Ovary (tissue), 9 donors: Measurements from ENCODE around the gene RNASET2. TPM values are rescaled to one million over a fixed set of nuclear protein-coding genes. Genes with fewer than 3 reads are reported as not detected.
"Not testable (repeated sequence)": the region's sequence is repeated elsewhere in the genome, so short reads cannot be mapped to it uniquely, and the experiment has no call there.

Source experiments
- DNase-seq, 5 donors: peaks; one replicate each; pipeline ENCODE4 v3.0.0-alpha.2; 2019 to 2020
- H3K27ac ChIP-seq, 2 donors: fragments of 200-600 bp; one replicate each; pipeline versions ENCODE4 v1.5.1 to v1.8.0; 2019 to 2022
- H3K27me3 ChIP-seq: fragments of 200-600 bp; one replicate; pipeline ENCODE4 v1.8.0; 2022
- H3K36me3 ChIP-seq: fragments of 200-600 bp; sonication (generic); one replicate; pipeline ENCODE4 v1.5.1; 2019
- H3K4me1 ChIP-seq: one replicate; pipeline ENCODE4 v1.8.1; 2013; ENCODE audit warnings: mild to moderate bottlenecking, moderate library complexity; ENCODE audit not compliant: insufficient read depth
- H3K4me3 ChIP-seq: fragments of 200-600 bp; sonication (generic); one replicate; pipeline ENCODE4 v1.5.1; 2017
- H3K9me3 ChIP-seq, 2 donors: fragments of 200-600 bp in 1 of 2; sonication (generic) in 1 of 2; one replicate each; pipeline versions ENCODE4 v1.5.1 to v1.8.1; 2013 to 2019; ENCODE audit warnings: mild to moderate bottlenecking in 1 of 2, moderate library complexity in 1 of 2
- EP300 ChIP-seq: sonication (generic); formaldehyde crosslinking; IDR thresholded peaks from one replicate; pipeline ENCODE4 v1.6.1; 2017; ENCODE audit warnings: antibody characterized with exemption
- POLR2A ChIP-seq: fragments of 450-650 bp; IDR thresholded peaks from one replicate; pipeline ENCODE4 v1.6.1; 2017; ENCODE audit warnings: antibody characterized with exemption, mild to moderate bottlenecking, moderate library complexity
- WGBS, 3 donors: extraction: QIAGEN DNeasy Blood & Tissue Kit in 1 of 3; methylation state at CpG; one replicate each; pipeline versions ENCODE4 v1.1.5 to v1.1.7; 2013 to 2017; 5-methylcytosine and 5-hydroxymethylcytosine counted together
- intact Hi-C, 4 donors: fragments of 100-400 bp; cut with DNase I; formaldehyde crosslinking; loops; one replicate each; pipeline versions ENCODE4 v1.11.0 to v1.15.1; 2022 to 2023
- polyA plus RNA-seq, 2 donors: library from polyadenylated mRNA; stranded (reverse); fragments of 200-250 nt in 1 of 2; fragments of 350-450 nt in 1 of 2; fragmentation: Illumina TruSeq in 1 of 2; extraction: RNeasy Lipid Tissue Mini Kit (QIAGEN cat#74804) in 1 of 2; gene quantifications; one replicate each; pipeline ENCODE4 v1.2.3, GENCODE V29; 2013 to 2014
- total RNA-seq, 7 donors: library from RNA; depleted of rRNA in 2 of 7; stranded (reverse); fragments of >200 nt in 2 of 7; fragmentation: NEBNext Ultra II Directional in 3 of 7; extraction: Animal tissue kit (Norgen Biotek cat#: 25700) in 3 of 7; gene quantifications; one replicate each; pipeline versions ENCODE4 v1.1.0 to v1.2.4, GENCODE V29; 2016 to 2023
- TF ChIP-seq, protein P1 (sequence below), 3 donors: fragments of 450-650 bp in 2 of 3; fragments of 200-600 bp in 1 of 3; IDR thresholded peaks; one replicate each; pipeline versions ENCODE4 v1.5.1 to v1.8.0; 2016 to 2022; ENCODE audit warnings: antibody characterized with exemption in 3 of 3, mild to moderate bottlenecking in 1 of 3
- donor health status: DM: no; HTN: no; CAD: no; lungs with moderate emphysema.
- donor health status: DM: no; HTN: no; CAD: no.
- donor health status: Bipolar disorder and iron deficiency.
- donor health status: DM: yes; HTN: yes; CAD: no.
- donor health status: DM: no; HTN: no; CAD: no.
- donor health status: DM: yes; HTN: yes; CAD: no.

Gene RNASET2
- total and polyA plus RNA-seq, 9 donors = 34.8 to 211 (median 56.0) TPM

DNA sequence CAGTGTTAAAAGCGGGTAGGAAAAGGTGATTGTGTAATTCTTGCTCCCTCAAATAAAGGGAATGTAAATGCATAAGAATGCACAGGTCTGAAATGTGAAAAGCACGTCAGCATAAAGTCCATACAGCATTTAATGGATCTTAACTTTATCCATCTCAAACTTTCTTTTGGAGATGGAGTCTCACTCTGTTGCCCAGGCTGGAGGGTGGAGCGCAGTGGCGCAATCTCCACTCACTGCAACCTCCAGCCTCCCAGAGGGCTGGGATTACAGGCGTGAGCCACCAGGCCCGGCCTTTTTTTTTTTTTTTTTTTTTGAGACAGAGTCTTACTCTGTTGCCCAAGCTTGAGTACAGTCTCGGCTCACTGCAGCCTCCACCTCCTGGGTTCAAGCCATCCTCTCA, 33.4 kb downstream of the RNASET2 start:
- 89 to 97% (median 95%) methylated on average over 7 of the region's 7 CpGs for WGBS, 3 donors
- TF ChIP-seq, protein P1, sequence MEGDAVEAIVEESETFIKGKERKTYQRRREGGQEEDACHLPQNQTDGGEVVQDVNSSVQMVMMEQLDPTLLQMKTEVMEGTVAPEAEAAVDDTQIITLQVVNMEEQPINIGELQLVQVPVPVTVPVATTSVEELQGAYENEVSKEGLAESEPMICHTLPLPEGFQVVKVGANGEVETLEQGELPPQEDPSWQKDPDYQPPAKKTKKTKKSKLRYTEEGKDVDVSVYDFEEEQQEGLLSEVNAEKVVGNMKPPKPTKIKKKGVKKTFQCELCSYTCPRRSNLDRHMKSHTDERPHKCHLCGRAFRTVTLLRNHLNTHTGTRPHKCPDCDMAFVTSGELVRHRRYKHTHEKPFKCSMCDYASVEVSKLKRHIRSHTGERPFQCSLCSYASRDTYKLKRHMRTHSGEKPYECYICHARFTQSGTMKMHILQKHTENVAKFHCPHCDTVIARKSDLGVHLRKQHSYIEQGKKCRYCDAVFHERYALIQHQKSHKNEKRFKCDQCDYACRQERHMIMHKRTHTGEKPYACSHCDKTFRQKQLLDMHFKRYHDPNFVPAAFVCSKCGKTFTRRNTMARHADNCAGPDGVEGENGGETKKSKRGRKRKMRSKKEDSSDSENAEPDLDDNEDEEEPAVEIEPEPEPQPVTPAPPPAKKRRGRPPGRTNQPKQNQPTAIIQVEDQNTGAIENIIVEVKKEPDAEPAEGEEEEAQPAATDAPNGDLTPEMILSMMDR (IDR thresholded peaks at IDR 0.05) = no peak
- no peak for TF ChIP-seq EP300
- no peak for DNase-seq

DNA sequence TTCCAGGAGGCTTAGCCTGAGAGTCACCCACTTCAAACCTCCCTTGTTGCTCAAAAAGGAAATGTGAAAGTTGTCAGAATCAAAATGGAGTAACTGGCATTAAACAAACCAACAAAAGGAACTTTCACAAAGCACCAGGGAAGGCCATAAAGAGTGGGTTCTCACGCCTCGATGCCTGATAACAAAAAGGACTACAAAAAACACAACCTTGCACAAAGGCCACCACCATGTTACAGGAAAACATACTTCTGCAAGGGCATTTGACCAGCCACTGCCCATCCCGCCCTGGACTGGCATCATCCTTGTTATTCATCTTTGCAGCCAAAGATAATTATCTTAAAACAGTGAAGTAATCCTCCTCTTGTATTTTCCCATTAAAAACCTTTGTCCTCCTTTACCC, 34.8 kb downstream of the RNASET2 start:
- TF ChIP-seq EP300 = no peak
- Histone ChIP-seq H3K4me3 (no peak overlapping the region), H3K27me3 (no peaks in the 10 kb centered on the region), H3K9me3 (no peaks in the 10 kb centered on the region), H3K27ac (no peak overlapping the region), H3K36me3 (no peaks in the 10 kb centered on the region), H3K4me1 (no peaks in the 10 kb centered on the region)
- no peak for DNase-seq
- intact Hi-C loops = no loop called here
- WGBS, 3 donors = 91 to 93% (median 92%) methylated on average over 3 of the region's 3 CpGs

More for the DNA sequence above, 33.4 kb downstream of the RNASET2 start:
- Histone ChIP-seq H3K4me3 (no peak overlapping the region), H3K27me3 (no peaks in the 10 kb centered on the region), H3K27ac (no peak overlapping the region), H3K4me1 (no peaks in the 10 kb centered on the region), H3K36me3 (no peaks in the 10 kb centered on the region), H3K9me3 (no peaks in the 10 kb centered on the region)
- intact Hi-C loops = no loop called here

DNA sequence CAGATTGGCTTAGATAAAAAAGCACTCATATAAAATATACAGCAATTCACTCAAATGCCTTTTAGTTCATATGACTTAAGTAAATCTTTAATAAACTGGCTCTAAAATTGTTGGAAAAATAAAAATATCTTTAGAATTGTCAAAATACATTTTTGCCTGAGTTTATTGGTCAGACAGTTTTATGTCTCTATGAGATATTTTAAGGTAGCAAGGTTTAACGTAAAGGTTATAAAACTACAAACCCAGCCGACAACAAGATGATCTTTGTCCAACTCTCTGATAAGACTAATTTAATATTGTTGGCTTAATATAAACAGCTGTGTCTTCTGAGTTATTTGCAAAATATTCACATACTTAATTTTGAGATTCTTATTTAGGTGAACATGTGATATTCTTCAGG, 39.5 kb downstream of the RNASET2 start:
- 84 to 89% (median 86%) methylated on average over 2 of the region's 2 CpGs for WGBS, 3 donors
- Histone ChIP-seq H3K27me3 (peaks cover 2% of the 10 kb centered on the region), H3K36me3 (no peaks in the 10 kb centered on the region)

DNA sequence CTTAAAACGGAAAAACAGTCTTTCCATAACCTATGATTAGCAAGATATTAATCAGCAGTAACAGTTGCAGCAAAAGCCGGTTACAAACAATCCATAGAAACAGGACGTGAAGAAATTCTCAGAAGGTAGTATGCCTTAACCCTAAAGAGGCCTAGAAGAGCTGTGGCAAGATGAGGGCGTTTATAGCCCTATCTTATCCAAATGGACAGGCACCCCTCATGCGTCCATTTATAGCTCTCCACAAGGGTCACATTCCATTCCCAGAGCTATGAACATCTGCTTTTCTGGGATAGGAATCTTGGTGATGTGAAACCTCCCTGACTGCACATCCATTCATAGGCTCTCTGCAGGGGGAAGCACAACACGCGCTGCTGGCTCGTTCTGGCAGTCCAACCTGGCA, 40.9 kb downstream of the RNASET2 start:
- H3K4me3 ChIP-seq, DNase-seq, H3K36me3 ChIP-seq, H3K27ac ChIP-seq, H3K4me1 ChIP-seq, H3K9me3 ChIP-seq, intact Hi-C loops, H3K27me3 ChIP-seq: not testable (repeated sequence)
- WGBS, 3 donors = 62 to 67% (median 66%) methylated on average over 8 of the region's 8 CpGs

More for the DNA sequence above, 39.5 kb downstream of the RNASET2 start:
- H3K9me3 ChIP-seq = no peaks in the 10 kb centered on the region
- intact Hi-C loops = no loop called here
- H3K27ac ChIP-seq = no peak overlapping the region
- no peak for TF ChIP-seq POLR2A
- TF ChIP-seq, protein P1 (IDR thresholded peaks at IDR 0.05) = no peak
- H3K4me1 ChIP-seq = no peaks in the 10 kb centered on the region
- DNase-seq = no peak
- no peak overlapping the region for H3K4me3 ChIP-seq

DNA sequence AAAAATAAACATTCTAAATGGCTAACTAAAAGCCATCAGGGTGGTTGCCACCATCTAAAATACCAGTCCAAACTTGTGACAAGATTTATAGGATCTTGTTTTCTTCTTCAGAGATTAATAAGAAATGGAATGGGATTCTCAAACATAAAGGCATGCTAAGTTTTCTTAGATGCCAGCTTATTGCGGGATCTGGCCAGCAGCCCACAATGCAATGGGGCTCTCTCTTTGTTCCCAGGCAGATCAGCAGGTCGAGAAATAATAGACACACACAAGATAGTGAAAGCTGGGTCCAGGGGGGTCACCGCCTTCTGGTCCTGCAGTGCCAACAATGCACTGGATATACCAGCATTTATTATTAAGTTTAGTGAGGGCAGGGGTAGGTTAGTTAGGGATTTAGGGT, 41.4 kb downstream of the RNASET2 start:
- WGBS, 3 donors = 85 to 93% (median 85%) methylated on average over 3 of the region's 3 CpGs
- H3K4me3 ChIP-seq, H3K9me3 ChIP-seq, H3K27me3 ChIP-seq, H3K4me1 ChIP-seq, intact Hi-C loops, H3K27ac ChIP-seq, DNase-seq, H3K36me3 ChIP-seq: not testable (repeated sequence)

DNA sequence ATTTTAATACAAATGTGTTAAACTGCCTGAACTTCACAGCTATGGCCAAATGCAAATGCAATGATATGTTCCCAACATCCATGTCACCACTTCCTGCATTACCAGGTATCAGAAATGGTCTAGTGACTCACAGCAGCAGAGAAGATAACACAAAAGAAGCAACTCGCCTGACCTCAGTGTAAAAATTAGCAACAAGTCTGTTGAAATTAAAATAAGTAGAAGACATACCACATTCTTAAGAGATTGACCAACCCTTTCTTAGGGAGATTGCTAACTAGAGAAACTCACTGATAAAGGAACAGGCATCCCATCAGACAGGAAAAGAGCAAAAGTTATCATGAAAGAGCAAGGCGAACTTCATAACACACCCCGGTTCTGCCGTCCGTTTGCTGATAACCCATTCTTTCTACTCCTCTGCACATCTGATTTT, 45.1 kb downstream of the RNASET2 start:
- H3K4me3 ChIP-seq = no peak overlapping the region
- TF ChIP-seq POLR2A (no peak), EP300 (no peak)
- TF ChIP-seq, protein P1 (IDR thresholded peaks at IDR 0.05) = no peak
- no peak for DNase-seq
- no peaks in the 10 kb centered on the region for H3K4me1 ChIP-seq
- 70 to 76% (median 71%) methylated on average over 5 of the region's 5 CpGs for WGBS, 3 donors
- no peak overlapping the region for H3K27ac ChIP-seq
- H3K36me3 ChIP-seq = no peaks in the 10 kb centered on the region
- peaks cover 2% of the 10 kb centered on the region for H3K27me3 ChIP-seq
- no peaks in the 10 kb centered on the region for H3K9me3 ChIP-seq
- intact Hi-C loops = no loop called here
